ENCODE results near the gene SLC6A9.

GRCh38 chr1:44038876-44039657 lies 7.8 kb upstream of the SLC6A9 start:
- no peak for TF ChIP-seq EGR1 (IDR thresholded peaks at IDR 0.05)
- TF ChIP-seq TAF1 (IDR thresholded peaks at IDR 0.05; ENCODE audit: low read depth), result no peak
- no peak for TF ChIP-seq FOXM1 (IDR thresholded peaks at IDR 0.05; ENCODE audit: borderline replicate concordance, low read depth)
- no peak for TF ChIP-seq MAX (IDR thresholded peaks at IDR 0.05)
- TF ChIP-seq TCF12 (IDR thresholded peaks at IDR 0.05; ENCODE audit: low read depth), result no peak
- no peak for TF ChIP-seq YY1 (IDR thresholded peaks at IDR 0.05; ENCODE audit: low read depth)
- no peak for TF ChIP-seq CREB1 (IDR thresholded peaks at IDR 0.05; ENCODE audit: low read depth)
- no peak for TF ChIP-seq NFIC (IDR thresholded peaks at IDR 0.05)
- TF ChIP-seq EP300 (IDR thresholded peaks at IDR 0.05; ENCODE audit: borderline replicate concordance), result no peak
- TF ChIP-seq REST (IDR thresholded peaks at IDR 0.05; ENCODE audit: low read depth), result no peak
- TF ChIP-seq CEBPB (IDR thresholded peaks at IDR 0.05), result no peak
- TF ChIP-seq TEAD4 (IDR thresholded peaks at IDR 0.05), result no peak
- TF ChIP-seq USF1 (IDR thresholded peaks at IDR 0.05), result no peak
- TF ChIP-seq RAD21 (IDR thresholded peaks at IDR 0.05; ENCODE audit: low read depth), result no peak
